GM18526 (cell line): ENCODE results near the gene RASSF3.

Experiments
- POLR2A ChIP-seq: IDR thresholded peaks from 3 replicates; pipeline ENCODE4 v1.6.1; 2011; ENCODE audit not compliant: insufficient read length; ENCODE audit errors: extremely low read depth

RASSF3 gene

DNA sequence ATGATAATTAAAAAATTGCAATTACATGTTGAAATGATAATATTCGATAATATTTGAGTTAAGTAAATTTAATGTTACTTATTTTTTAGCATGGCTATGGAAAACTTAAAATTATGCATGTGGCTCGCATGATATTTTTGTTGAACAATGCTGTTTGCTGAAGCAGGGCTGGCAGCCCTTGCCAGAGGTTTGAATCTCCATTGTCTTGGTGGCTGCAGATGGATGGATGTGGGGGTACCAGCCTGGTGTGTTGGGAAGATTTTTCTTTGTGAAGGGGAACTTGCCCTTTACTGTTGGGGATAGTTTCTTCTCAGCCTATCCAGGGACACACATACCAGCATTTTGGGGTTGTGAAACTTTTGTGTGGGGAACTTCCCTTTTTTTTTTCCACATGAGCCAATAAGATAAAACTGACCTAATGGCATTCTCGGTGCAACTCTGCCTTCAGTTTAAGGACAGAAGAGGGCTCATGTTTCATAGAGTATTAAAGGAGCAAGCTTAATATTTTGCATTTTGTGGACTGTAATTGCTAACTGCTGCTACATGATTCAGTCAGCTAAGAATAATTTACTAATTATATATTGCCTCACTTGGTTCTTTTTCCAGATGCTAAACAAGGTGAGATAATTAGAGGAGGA, 8.8 kb downstream of the RASSF3 start:
- no peak for TF ChIP-seq POLR2A

GRCh38 chr12:64621257-64621942, 11.1 kb downstream of the RASSF3 start:
- TF ChIP-seq POLR2A = no peak

DNA sequence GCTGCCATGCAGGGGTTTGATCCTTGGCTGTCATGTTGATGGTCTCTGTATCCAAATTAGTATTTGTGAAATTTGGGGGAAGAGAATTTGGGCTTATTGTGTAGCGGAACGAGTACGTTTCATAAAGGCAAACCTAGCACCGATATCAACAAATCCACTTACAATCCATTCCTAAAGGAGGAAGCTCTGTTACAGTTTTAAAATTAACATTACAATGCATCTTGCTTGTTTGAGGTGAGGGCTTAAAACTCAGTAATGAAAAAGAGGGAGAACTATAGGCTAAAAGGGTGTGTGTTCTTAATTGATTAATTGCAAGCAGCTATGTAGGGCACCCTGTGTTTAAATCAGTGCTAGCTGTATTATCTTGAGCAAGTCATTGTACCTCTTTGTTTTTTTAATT, 13.7 kb downstream of the RASSF3 start:
- no peak for TF ChIP-seq POLR2A

- no peak for TF ChIP-seq POLR2A
Measured at GRCh38 chr12:64625243-64626077, 15.2 kb downstream of the RASSF3 start.

DNA sequence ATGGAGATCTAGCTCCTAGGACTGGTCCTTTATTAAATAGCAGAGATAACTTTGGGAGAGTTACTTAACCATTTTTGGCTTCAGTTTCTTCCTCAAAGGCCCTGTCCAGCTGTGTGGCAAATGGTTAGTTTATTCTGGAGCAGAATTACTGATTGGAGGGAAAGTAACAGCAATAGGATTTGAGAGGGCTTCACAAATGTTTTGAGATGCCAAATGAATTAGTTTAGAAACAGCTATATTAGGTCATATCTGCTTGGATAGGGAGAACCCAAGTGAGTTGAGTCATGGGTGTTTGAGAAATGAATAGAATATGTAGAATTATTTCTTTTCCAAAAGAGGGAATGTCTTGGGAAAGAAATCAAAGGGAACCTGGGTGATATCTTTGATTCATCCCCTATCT, 17.5 kb downstream of the RASSF3 start:
- no peak for TF ChIP-seq POLR2A

DNA sequence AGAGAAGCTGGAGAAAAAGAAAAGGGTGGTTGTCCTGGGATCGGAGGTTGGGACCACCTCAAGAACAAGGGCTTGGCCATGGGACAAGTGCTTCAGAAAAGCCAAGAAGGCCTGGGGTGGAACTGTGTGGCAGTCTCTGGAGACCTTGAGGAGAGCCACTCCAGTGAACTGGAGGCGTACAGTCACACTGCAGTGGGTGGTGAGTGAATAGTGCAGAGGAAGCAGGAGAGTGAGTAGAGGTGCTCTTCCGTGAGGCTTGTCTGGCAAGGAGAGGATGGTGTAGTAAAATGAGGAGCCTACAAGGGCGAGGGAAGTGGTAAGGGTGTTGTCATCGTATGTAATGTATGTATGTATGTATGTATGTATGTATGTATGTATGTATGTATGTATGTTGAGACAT, 20.9 kb downstream of the RASSF3 start:
- no peak for TF ChIP-seq POLR2A

DNA sequence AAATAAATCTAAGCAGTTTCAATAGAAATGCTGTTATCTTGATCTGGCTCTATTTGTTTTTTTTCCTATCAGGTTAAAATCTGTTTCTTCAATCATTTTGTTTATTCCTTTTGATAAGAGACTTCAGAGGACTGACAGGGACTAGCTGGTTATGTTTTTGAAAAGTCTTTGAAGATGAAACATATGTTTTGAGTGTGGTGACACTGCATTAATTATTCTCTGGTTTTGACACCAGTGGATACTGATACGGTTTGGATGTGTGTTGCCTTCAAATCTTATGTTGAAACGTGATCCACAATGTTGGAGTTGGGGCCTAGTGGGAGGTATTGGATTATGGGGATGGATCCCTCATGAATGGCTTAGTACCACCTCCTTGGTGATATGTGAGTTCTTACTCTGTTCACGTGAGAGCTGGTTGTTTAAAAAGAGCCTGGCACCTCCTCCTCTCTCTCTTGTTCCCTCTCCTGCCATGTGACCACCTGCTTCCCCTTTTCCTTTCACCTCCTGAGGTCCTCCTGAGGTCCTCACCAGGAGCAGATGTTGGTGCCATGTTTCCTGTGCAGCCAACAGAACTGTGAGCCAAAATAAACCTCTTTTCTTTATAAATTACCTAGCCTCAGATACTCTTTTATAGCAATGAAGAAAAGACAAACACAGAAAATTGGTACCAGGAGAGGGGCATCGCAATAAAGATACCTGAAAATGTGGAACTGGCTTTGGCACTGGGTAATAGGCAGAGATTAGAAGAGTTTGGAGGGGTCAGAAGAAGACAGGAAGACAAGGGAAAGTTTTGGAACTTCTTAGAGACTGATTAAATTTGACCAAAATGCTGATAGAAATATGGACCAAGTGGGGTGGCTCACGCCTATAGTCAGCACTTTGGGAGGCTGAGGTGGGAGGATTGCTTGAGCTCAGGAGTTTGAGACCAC, 23.0 kb downstream of the RASSF3 start:
- no peak for TF ChIP-seq POLR2A

GRCh38 chr12:64633940-64634337, 23.6 kb downstream of the RASSF3 start:
- TF ChIP-seq POLR2A = no peak

DNA sequence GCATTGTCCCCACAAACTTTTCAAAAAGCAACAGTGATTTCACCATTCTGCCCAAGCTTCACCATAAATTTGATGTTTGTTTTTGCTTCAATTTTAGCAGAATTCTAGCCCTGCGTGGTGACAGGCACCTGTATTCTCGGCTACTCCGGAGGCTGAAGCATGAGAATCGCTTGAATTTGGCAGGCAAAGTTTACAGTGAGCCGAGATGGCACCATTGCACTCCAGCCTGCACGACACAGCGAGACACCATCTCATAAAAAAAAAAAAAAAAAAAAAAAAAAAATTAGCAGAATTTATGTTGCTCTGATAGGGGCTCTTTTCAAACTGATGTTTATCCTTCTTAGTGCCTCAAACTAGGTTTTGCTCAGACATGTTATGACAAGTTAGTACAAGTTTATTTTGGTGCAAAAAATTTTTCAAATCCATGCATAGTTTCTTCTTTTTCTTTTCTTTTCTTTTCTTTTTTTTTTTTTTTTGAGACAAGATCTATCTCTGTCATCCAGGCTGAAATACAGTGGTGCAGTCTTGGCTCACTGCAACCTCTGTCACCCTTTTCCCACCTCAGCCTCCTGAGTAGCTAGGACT, 24.3 kb downstream of the RASSF3 start:
- TF ChIP-seq POLR2A = no peak

DNA sequence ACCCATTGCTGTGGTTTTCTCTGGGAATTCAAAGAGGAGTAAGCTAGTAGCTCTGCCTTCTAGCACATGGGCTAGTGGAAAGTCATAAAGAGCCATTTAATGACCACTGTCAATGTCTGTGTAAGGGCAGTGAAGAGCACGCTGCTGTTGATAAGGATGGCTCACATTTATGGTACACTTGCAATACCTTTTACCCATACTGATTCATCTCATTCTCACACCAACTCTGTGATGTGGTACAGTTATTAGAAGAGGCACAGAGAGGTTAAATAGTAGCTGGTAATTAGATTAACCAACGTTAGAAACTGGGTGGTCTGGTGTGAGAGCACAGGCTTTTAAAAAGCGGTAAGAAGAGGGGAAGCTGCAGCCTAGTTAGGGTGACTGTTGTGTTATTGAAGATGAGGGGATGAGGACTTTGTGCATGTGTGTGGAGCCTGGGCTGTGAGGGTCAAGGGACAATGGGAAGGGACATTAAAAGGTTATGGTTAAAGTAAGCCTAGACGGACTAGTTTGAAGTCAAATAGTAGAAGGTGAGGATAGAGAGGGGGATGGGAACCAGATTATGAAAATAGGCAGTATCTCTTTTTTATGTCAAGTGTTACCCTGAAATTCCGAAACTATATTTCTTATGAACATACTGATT, 25.2 kb downstream of the RASSF3 start:
- TF ChIP-seq POLR2A = no peak

DNA sequence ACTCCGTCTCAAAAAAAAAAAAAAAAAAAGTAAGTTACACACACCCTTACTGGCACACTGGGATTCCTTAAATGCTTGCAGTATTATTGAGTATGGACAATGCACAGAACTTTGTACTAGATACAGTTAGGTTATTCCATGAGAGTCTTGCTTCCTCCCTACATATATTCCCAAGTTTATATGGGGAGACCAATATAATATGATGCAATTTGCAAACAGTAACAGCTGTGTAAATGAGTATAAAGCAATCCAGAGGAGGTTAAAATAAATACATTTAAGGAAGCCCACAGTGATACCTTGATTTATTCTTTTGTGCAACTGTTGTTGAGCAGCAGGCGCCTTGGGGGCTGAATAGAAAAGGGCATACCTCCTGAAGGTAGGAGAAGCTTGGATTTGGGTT, 26.6 kb downstream of the RASSF3 start:
- no peak for TF ChIP-seq POLR2A

GRCh38 chr12:64639466-64639865, 29.2 kb downstream of the RASSF3 start:
- TF ChIP-seq POLR2A = no peak

DNA sequence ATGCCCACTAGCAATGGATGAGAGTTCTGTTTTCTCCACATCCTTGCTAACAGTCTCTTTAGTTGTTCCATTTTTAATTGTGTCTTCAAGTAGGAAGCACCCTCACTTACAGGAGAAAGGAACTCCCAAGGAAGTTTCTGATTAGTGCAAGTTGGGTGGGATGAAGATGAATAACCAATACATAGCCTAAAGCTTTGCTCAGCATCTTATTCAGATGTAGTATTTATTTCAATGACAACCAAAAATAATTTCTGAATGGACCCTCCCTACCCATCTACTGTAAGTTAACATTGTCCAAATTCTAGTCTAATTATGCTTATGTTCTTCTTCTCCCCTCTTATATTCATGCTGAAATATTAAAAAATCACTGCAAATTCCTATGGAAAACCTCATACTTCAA, 36.0 kb downstream of the RASSF3 start:
- TF ChIP-seq POLR2A = no peak

- TF ChIP-seq POLR2A = no peak
Measured at GRCh38 chr12:64649487-64649886, 39.2 kb downstream of the RASSF3 start.

DNA sequence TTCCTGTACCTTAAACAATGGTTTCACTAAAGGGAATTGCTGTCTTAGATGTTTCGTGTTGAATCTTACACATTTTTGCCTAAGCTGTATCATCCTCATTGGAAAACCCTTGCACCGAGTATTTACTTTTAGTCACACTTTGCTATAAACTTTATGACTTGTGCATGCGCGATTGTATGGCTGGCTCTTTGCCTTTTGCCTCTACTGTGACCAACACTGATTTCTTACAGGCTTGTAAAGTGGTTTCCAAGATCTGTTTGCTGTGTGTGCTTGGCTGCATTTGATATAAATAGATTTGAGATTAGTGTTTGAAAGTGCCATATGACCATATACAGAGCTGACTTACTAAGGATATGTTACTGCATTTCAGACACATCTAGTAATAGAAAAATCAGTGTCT, 40.5 kb downstream of the RASSF3 start:
- no peak for TF ChIP-seq POLR2A

DNA sequence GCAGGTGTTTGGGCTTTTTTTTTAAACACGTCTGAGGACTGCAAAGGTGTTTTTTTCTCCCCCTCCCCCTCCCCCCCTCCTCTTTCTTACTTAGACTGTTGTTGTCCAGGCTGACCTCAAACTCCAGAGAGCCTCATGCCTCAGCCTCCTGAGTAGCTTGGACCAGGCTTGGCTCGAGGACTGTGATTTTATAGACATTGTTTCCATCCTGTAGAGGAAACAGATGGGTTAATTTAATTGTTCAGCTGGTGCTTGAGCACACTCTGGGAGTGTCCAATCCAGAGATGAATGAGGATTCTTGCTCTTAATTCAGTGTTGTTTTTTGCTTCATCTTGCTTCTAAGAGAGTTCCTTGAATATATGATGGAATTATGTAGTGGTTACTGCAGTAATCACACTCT, 42.1 kb downstream of the RASSF3 start:
- TF ChIP-seq POLR2A = no peak
